ENCODE measurements around the gene PRSS50.

The PRSS50 gene

GRCh38 chr3:46670000-46670890 is 47.4 kb downstream of the PRSS50 start:
- no peak for DNase-seq (ENCODE audit: low read depth, low spot score)

GRCh38 chr3:46669191-46669999 is 48.3 kb downstream of the PRSS50 start:
- no peak for DNase-seq (ENCODE audit: low read depth, low spot score)

- no peak for DNase-seq (ENCODE audit: low read depth, low spot score)
These were observed 49.1 kb downstream of the PRSS50 start for GRCh38 chr3:46668591-46668990.

- DNase-seq (ENCODE audit: low read depth, low spot score): no peak
These were observed 49.6 kb downstream of the PRSS50 start for GRCh38 chr3:46668116-46668515.

GRCh38 chr3:46667657-46668056 is 50.0 kb downstream of the PRSS50 start:
- DNase-seq (ENCODE audit: low read depth, low spot score): no peak

- DNase-seq (ENCODE audit: low read depth, low spot score): no peak
These were observed 50.5 kb downstream of the PRSS50 start for GRCh38 chr3:46667061-46667621.

- no peak for DNase-seq (ENCODE audit: low read depth, low spot score)
These were observed 51.2 kb downstream of the PRSS50 start for GRCh38 chr3:46666453-46666845.

GRCh38 chr3:46665763-46666452 is 51.8 kb downstream of the PRSS50 start:
- DNase-seq (ENCODE audit: low read depth, low spot score): no peak

GRCh38 chr3:46664971-46665762 is 52.5 kb downstream of the PRSS50 start:
- DNase-seq (ENCODE audit: low read depth, low spot score): no peak

- no peak for DNase-seq (ENCODE audit: low read depth, low spot score)
These were observed 53.3 kb downstream of the PRSS50 start for GRCh38 chr3:46664188-46664970.

- DNase-seq (ENCODE audit: low read depth, low spot score): no peak
These were observed 54.0 kb downstream of the PRSS50 start for GRCh38 chr3:46663591-46664135.

GRCh38 chr3:46662771-46663551 is 54.7 kb downstream of the PRSS50 start:
- no peak for DNase-seq (ENCODE audit: low read depth, low spot score)

Measured in iPS DF 19.7 (cell line).